ENCODE results near the gene ADORA1. TPM values are rescaled to one million over a fixed set of nuclear protein-coding genes. Genes with fewer than 3 reads are reported as not detected.

The ADORA1 gene
- total RNA-seq, 1 donor from 2014 or later: not detected

- DNase-seq (ENCODE audit: low read depth, low spot score): no peak
These were observed 83.5 kb downstream of the ADORA1 start for GRCh38 chr1:203210988-203211387.

- no peak for DNase-seq (ENCODE audit: low read depth, low spot score)
These were observed 84.3 kb downstream of the ADORA1 start for GRCh38 chr1:203211812-203212211.

- DNase-seq (ENCODE audit: low read depth, low spot score): no peak
These were observed 85.6 kb downstream of the ADORA1 start for GRCh38 chr1:203213126-203213525.

- DNase-seq (ENCODE audit: low read depth, low spot score): no peak
These were observed 87.3 kb downstream of the ADORA1 start for GRCh38 chr1:203214871-203215270.

GRCh38 chr1:203215573-203215972, 88.0 kb downstream of the ADORA1 start:
- no peak for DNase-seq (ENCODE audit: low read depth, low spot score)

- no peak for DNase-seq (ENCODE audit: low read depth, low spot score)
These were observed 89.0 kb downstream of the ADORA1 start for GRCh38 chr1:203216274-203217138.

Other genes with a start within 250 kb of the ADORA1 start
- gene RABIF, start 238.6 kb upstream of the ADORA1 start, total RNA-seq: 9.4 and 11.5 TPM in 2 replicates
- gene KLHL12, start 200.5 kb upstream of the ADORA1 start, total RNA-seq: 33.1 and 34.7 TPM in 2 replicates
- gene ADIPOR1, start 169.4 kb upstream of the ADORA1 start, total RNA-seq: 82.1 and 113 TPM in 2 replicates
- gene CYB5R1, start 160.5 kb upstream of the ADORA1 start, total RNA-seq: 24.3 and 32.6 TPM in 2 replicates
- gene TMEM183A, start 120.4 kb upstream of the ADORA1 start, total RNA-seq: 97.8 and 113 TPM in 2 replicates
- gene PPFIA4, start 101.2 kb upstream of the ADORA1 start, total RNA-seq: 0.11 and 0.53 TPM in 2 replicates
- gene MYOG, start 41.7 kb upstream of the ADORA1 start, total RNA-seq: not detected in 2 replicates
- not detected in 2 replicates for gene MYBPH, start 48.1 kb downstream of the ADORA1 start, total RNA-seq
- not detected in 2 replicates for gene CHI3L1, start 59.0 kb downstream of the ADORA1 start, total RNA-seq
- gene CHIT1, start 101.9 kb downstream of the ADORA1 start, total RNA-seq: not detected in 2 replicates
- gene BTG2, start 177.8 kb downstream of the ADORA1 start, total RNA-seq: 39.5 and 51.9 TPM in 2 replicates
- 0.07 and 0.67 TPM in 2 replicates for gene FMOD, start 223.4 kb downstream of the ADORA1 start, total RNA-seq

All from pulmonary artery endothelial cell (primary cell).